Bone marrow (tissue), 2 donors: ENCODE measurements around the gene CREB3.

Source experiments
- DNase-seq, 2 donors: peaks; one replicate each; lab custom pipeline; 2025; lab: John Stamatoyannopoulos, UW

CREB3 gene

GRCh38 chr9:35749515-35750255, 17.2 kb downstream of the CREB3 start:
- DNase-seq, result no peak

- DNase-seq, result no peak
Measured at GRCh38 chr9:35750256-35750531, 17.7 kb downstream of the CREB3 start.

- no peak for DNase-seq
Measured at GRCh38 chr9:35753466-35753865, 21.0 kb downstream of the CREB3 start.

GRCh38 chr9:35754264-35754663, 21.8 kb downstream of the CREB3 start, which contains the start of gene MSMP:
TSS of gene MSMP (minus strand) at chr9:35754276. CDS start at chr9:35754129, 147 bp downstream.
- DNase-seq, result no peak

DNA sequence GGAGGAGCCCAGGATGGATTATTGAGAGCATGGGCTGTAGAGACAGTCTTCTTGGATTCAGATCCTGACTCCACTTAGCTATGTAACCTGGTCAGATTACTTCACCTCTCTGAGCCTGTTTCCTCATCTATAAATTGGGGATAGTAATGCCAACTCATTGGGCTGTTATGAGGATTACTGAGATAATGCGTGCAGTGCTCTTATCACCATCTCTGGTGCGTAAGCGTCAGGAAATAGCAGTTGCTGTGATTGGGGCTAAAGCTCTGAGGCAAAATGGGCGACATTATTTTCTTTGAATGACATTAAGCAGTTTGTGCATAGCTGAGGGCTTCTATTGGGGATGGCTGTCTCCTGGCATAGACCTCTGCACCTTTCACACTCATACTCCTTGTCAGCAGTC, 22.6 kb downstream of the CREB3 start:
- DNase-seq, result no peak

- DNase-seq, result peak; percentile 18 to 23
Measured at GRCh38 chr9:35756275-35757225, 24.1 kb downstream of the CREB3 start.

DNA sequence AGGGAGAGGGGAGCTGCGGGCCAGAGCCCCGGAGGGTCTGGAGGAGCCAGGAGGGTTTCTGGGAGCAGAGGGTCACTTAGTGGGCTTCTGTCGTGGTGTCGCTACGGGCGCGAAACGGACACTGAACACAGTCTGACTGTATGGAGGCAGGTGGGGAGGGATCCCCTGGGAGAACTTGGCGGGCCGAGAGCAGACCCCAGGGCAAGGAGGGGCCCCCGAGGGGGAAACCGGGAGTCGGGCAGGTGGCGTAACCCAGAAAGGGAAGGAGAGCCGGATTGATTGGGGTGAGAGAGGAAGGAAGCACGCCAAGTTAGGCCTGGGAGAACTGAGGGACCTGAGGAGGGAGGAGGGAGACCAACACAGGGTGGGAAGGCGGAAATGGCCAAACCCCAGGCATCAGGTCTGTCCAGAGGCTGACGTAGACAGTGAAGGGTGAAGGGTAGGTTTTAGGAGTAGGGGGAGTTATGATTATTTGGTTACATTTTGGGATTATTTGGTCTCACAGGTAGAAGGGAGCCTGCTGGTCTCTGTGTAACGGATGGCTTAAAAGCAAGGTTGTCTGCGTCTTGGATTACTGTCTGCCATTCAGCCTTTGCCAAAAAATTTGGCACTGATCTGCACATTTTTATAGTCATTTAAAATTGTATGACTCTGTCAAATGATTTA, 24.9 kb downstream of the CREB3 start:
- no peak for DNase-seq

- DNase-seq, result no peak
Measured at GRCh38 chr9:35757892-35758275, 25.4 kb downstream of the CREB3 start.

DNA sequence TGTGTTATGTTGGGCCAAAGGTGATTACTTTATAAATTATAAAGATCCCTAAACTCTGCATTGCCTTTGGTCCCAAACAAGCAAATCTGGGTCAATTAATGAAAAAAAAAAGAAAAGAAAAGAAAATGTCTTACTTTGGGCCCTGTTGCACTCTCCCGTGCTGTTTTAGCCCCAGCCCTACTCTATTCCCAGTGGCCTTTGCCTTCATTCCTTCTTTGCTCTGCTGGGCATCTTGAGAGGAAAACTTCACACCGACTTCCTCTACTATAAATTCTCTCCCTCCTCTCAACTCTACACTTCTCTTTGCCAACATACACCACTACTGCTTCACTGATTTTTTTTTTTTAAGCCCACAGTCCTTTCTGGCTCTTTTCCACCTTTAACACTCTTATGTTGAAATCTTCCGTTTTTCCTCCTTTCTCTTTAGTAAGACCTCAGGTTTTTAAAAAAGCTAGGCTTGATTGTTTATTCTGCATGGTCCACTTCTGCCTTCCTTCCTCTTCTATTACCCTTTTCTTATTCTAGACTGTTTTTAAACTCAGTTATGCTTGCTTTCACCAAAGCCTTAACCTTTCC, 26.1 kb downstream of the CREB3 start:
- DNase-seq, result no peak

- DNase-seq, result no peak
Measured at GRCh38 chr9:35759795-35760194, 27.3 kb downstream of the CREB3 start.

DNA sequence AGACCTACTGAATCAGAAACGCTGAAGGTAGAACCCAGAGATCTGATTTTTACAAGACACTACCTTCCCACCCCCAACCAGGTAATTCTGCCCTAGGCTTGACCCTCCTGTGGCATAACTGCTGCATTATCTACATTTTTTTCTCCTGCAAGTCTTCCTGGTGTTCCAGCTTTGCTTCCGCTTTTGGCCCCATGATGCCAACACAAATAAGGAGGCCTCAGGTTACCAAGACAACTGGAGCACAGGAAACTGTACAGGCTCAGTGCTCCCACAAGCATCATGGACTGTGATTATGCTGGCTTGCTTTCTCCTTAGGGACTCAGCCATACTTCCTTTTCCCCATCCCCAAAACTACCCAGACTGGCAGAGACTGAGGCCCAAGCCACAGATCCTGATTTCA, 28.2 kb downstream of the CREB3 start:
- DNase-seq, result no peak

GRCh38 chr9:35763181-35763580, 30.7 kb downstream of the CREB3 start:
- DNase-seq, result no peak

GRCh38 chr9:35763803-35764202, 31.3 kb downstream of the CREB3 start:
- DNase-seq, result no peak

- DNase-seq, result no peak
Measured at GRCh38 chr9:35766997-35767396, 34.5 kb downstream of the CREB3 start.

DNA sequence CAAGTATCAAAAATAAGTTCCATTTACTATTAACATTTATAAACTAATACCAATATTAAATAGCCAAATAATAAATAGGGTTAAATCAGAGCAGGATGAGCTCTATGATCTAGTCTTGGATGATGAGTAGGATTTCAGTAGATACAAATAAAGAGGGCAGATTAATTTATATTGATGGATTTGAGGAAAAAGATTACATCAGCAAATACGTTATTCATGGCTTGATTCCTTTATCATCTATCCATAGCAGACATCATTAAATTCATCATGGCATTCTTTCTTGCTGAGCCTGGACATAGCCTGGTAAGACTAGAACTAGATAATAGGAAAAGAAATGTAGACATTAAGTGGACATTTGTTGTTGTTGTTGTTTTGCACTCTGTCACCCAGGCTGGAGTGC, 35.0 kb downstream of the CREB3 start:
- DNase-seq, result no peak

DNA sequence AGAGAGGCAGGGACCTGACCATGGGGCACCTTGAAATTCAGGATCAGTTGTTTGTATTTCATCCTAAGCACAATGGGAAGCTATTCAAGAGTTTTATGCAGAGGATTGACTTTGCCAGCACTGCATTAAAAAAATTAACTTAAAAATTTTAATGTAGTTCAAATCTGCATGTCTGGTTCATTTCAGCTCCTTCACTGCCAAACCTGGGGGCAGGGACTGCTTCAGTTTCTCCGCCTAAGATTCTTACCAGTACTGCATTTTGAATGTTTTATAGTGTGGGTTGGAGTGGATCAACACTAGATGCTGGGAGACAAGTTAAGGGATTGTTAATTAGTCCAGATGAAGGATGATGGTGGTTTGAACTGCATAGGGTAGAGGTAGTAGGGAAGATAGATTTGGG, 37.3 kb downstream of the CREB3 start:
- no peak for DNase-seq

DNA sequence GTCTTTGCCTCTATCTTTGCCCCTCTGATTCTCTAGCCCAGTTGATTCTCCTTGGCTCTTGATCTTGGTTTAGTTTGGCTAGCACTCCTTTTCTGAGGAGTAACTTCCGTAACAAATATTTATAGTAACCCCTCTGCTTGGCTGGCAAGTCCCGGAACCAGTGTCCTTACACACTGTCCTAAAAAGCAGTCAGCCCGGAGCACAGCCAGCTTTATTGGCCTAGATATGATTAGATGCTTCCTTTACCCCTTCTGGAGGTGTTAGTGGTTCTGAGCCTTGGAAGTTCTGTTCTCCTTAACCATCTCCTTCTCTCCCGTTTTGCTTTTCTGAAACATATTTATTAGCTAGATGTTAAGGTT, 38.6 kb downstream of the CREB3 start:
- DNase-seq, result no peak

GRCh38 chr9:35771534-35771933, 39.1 kb downstream of the CREB3 start:
- DNase-seq, result no peak

GRCh38 chr9:35771943-35772342, 39.5 kb downstream of the CREB3 start:
- DNase-seq, result no peak

DNA sequence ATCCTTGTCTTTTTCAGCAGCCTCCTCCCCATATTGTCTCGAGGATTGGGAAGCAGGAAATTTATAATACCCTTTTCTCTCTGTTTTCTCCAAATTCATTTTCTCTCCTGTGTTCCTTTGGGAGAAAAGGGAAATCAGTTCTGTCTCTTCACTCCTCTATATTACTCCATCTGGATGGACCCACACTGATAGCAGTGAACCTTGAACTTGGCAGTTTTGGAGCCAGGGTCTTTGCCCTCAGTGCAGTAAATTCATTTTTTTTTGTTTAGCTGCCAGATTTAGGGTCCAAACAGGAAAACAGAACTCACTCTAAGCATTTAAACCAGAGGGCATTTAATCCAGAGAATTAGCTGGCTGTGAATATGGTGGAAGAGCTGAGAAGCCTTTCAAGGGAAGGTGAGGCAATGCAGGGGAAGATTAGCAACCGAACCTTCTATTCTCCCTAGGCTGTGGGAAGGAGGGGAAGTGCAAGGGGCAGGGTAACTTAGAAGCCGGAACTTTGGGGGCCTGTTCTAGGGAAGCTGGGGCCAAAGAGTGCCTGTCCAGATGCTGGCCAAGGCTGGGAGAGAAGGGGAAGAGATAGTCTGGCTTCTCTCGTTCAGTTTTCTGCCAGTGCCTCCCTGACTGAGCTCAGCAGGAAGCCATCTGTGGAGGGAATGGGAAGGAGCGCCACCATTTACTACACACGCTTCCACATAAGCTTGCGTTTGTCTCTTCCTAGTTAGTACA, 42.6 kb downstream of the CREB3 start:
- no peak for DNase-seq

GRCh38 chr9:35776018-35776417, 43.6 kb downstream of the CREB3 start:
- no peak for DNase-seq

DNA sequence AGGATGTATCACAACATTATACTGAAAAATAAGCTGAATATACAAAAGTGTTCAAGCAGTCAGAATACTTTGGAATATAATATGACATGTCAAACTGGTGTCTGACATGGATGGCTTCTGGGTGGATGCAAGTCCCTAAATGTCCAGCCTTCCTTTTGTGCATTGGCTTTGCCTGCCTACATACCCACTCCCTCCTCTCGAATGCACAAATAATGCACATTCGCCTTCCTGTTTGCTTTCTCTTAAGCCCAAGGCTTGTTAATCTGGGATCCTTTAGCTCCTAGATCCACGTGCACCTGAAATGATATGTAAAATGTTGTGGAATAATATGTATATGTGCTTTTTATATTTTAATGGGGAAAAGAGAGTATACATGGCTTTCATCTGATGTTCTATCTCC, 46.0 kb downstream of the CREB3 start:
- DNase-seq, result no peak
